Smooth muscle cell of the coronary artery (primary cell): ENCODE results near the gene SOS1. TPM values are rescaled to one million over a fixed set of nuclear protein-coding genes. Genes with fewer than 3 reads are reported as not detected.

Experiments
- total RNA-seq: library from RNA; depleted of rRNA; stranded (reverse); fragments of >200 nt; gene quantifications from 2 replicates; pipeline ENCODE4 v1.2.3, GENCODE V29; 2014; ENCODE audit warnings: low replicate concordance

Gene SOS1
- 11.2 and 20.0 TPM in 2 replicates for total RNA-seq

DNA sequence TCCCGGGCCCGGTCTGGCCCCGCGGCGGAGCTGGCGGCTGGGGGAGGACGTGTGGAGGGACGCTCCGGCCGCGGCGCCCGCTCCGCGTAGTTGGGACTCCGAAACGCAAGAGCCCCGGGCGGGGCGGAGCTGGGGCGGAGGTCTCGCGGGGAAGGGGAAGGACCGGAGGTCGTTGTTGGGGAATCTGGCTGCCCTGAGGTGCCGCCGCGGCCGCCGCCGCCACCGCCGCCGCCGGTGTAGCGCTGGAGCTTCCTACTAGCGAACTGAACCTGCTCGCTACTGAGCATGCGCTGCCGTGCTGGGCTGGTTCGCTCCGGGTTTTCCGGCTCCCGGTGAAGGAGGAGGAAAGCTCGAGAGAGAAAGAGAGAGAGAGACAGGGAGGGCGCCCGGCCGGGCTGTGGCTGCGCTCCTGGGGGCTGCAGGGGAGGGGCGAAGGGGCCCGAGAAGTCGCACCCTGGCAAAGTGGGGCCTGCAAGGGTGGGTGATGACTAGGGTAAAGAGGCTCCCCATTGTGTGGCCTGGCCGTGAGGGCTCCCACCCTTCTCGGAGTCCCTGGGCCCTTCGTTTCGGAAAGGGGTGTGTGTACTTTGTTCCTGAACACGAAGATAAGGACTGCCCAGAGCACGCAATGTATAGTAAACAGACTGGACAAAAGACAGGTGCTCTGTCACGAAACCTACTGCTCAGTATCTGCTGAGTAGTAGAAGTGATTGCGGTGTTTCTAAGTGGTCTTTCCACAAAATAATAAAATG is at the start of gene SOS1:
SOS1 (minus strand) TSS at position 281 of the 752 bp plus-strand sequence. CDS start 629 bp downstream, outside the sequence.

Other genes starting within 250 kb of the SOS1 start
- gene DHX57, start 245.1 kb downstream of the SOS1 start, total RNA-seq, result 15.3 and 20.3 TPM in 2 replicates
- 17.2 and 20.0 TPM in 2 replicates for gene MORN2, start 245.1 kb downstream of the SOS1 start, total RNA-seq
- gene ARHGEF33, start 231.2 kb downstream of the SOS1 start, total RNA-seq, result 0.15 and 0.59 TPM in 2 replicates
- gene CDKL4, start 122.9 kb upstream of the SOS1 start, total RNA-seq, result 0.82 and 1.2 TPM in 2 replicates